ENCODE results near the gene ZBTB8OS.
"Not testable (repeated sequence)": the region's sequence is repeated elsewhere in the genome, so short reads cannot be mapped to it uniquely, and the experiment has no call there.

ZBTB8OS gene
- 27.4 to 46.2 (median 35.8) reads per million in 9 experiments for total RNA-seq

GRCh38 chr1:32650248-32650751 lies at the start of gene ZBTB8OS:
TSS of gene ZBTB8OS (minus strand) at chr1:32650550. CDS start at chr1:32650529, 21 bp downstream.
- DNase-seq (peak; percentile 85 to 88 (median 86)), ATAC-seq (replicated peaks) (peak; percentile 72)
- no peaks in the 10 kb centered on the region for H3K27me3 Mint-ChIP-seq
- H3K4me1 Mint-ChIP-seq (ENCODE audit: low read depth in 2 of 2): peaks cover 31 to 59% of the 10 kb centered on the region in 2 donors
- peak within 1 kb of the TSS; percentile 87 to 88 for H3K4me3 Mint-ChIP-seq
- H3K9me3 Mint-ChIP-seq: no peaks in the 10 kb centered on the region
- H3K36me3 Mint-ChIP-seq (ENCODE audit: insufficient read depth): peaks cover 77% of the 10 kb centered on the region
- peak within 1 kb of the TSS; percentile 96 to 98 for H3K27ac Mint-ChIP-seq

- not testable (repeated sequence) for H3K36me3 Mint-ChIP-seq (ENCODE audit: insufficient read depth); H3K9me3 Mint-ChIP-seq
Observed at GRCh38 chr1:32696996-32697395, 46.6 kb upstream of the ZBTB8OS start.

GRCh38 chr1:32696041-32696440 lies 45.7 kb upstream of the ZBTB8OS start:
- peaks cover 0 to 3% of the 10 kb centered on the region in 2 donors for H3K4me1 Mint-ChIP-seq (ENCODE audit: low read depth in 2 of 2)
- no peak overlapping the region for H3K27ac Mint-ChIP-seq
- DNase-seq (no peak), ATAC-seq (replicated peaks) (no peak)
- H3K9me3 Mint-ChIP-seq: no peaks in the 10 kb centered on the region
- peaks cover 3% of the 10 kb centered on the region for H3K36me3 Mint-ChIP-seq (ENCODE audit: insufficient read depth)
- no peak overlapping the region for H3K4me3 Mint-ChIP-seq
- H3K27me3 Mint-ChIP-seq: peaks cover 2 to 8% of the 10 kb centered on the region in 2 donors

More at GRCh38 chr1:32696996-32697395, 46.6 kb upstream of the ZBTB8OS start:
- ATAC-seq (replicated peaks); H3K27ac Mint-ChIP-seq; H3K4me3 Mint-ChIP-seq; DNase-seq; H3K4me1 Mint-ChIP-seq (ENCODE audit: low read depth in 2 of 2): not testable (repeated sequence)
- peaks cover 12 to 15% of the 10 kb centered on the region in 2 donors for H3K27me3 Mint-ChIP-seq

GRCh38 chr1:32695098-32695904 lies 45.0 kb upstream of the ZBTB8OS start:
- Mint-ChIP-seq H3K9me3 (no peaks in the 10 kb centered on the region), H3K27ac (peak overlapping the region in 1 of 2 donors; percentile 15), H3K4me1 (ENCODE audit: low read depth in 2 of 2) (peaks cover 0 to 3% of the 10 kb centered on the region in 2 donors), H3K36me3 (ENCODE audit: insufficient read depth) (peaks cover 3% of the 10 kb centered on the region), H3K4me3 (no peak overlapping the region), H3K27me3 (peaks cover 0 to 6% of the 10 kb centered on the region in 2 donors)
- DNase-seq: no peak
- ATAC-seq (replicated peaks): no peak

- H3K4me3 Mint-ChIP-seq: no peak overlapping the region
Observed at GRCh38 chr1:32693455-32694174, 43.3 kb upstream of the ZBTB8OS start.

GRCh38 chr1:32686387-32686786 lies 36.0 kb upstream of the ZBTB8OS start:
- H3K36me3 Mint-ChIP-seq (ENCODE audit: insufficient read depth): peaks cover 37% of the 10 kb centered on the region
- no peak for DNase-seq
- no peaks in the 10 kb centered on the region for H3K9me3 Mint-ChIP-seq
- H3K4me1 Mint-ChIP-seq (ENCODE audit: low read depth in 2 of 2): no peaks in the 10 kb centered on the region
- H3K27ac Mint-ChIP-seq: peak overlapping the region in 1 of 2 donors; percentile 90
- H3K4me3 Mint-ChIP-seq: no peak overlapping the region
- no peak for ATAC-seq (replicated peaks)
- no peaks in the 10 kb centered on the region for H3K27me3 Mint-ChIP-seq

More at GRCh38 chr1:32693455-32694174, 43.3 kb upstream of the ZBTB8OS start:
- ATAC-seq (replicated peaks): no peak
- H3K9me3 Mint-ChIP-seq: no peaks in the 10 kb centered on the region
- H3K36me3 Mint-ChIP-seq (ENCODE audit: insufficient read depth): peaks cover 3% of the 10 kb centered on the region
- H3K4me1 Mint-ChIP-seq (ENCODE audit: low read depth in 2 of 2): peaks cover 0 to 3% of the 10 kb centered on the region in 2 donors
- DNase-seq: no peak
- H3K27me3 Mint-ChIP-seq: no peaks in the 10 kb centered on the region
- no peak overlapping the region for H3K27ac Mint-ChIP-seq

GRCh38 chr1:32685498-32685897 lies 35.1 kb upstream of the ZBTB8OS start:
- no peaks in the 10 kb centered on the region for H3K9me3 Mint-ChIP-seq
- peak overlapping the region in 1 of 2 donors; percentile 90 for H3K27ac Mint-ChIP-seq
- ATAC-seq (replicated peaks) (no peak), DNase-seq (no peak)
- no peaks in the 10 kb centered on the region for H3K27me3 Mint-ChIP-seq
- H3K4me3 Mint-ChIP-seq: no peak overlapping the region
- H3K4me1 Mint-ChIP-seq (ENCODE audit: low read depth in 2 of 2): no peaks in the 10 kb centered on the region
- H3K36me3 Mint-ChIP-seq (ENCODE audit: insufficient read depth): peaks cover 45% of the 10 kb centered on the region

- no peak for ATAC-seq (replicated peaks)
- DNase-seq: no peak
- Mint-ChIP-seq H3K27me3 (no peaks in the 10 kb centered on the region), H3K4me3 (no peak overlapping the region), H3K4me1 (ENCODE audit: low read depth in 2 of 2) (no peaks in the 10 kb centered on the region), H3K9me3 (no peaks in the 10 kb centered on the region), H3K36me3 (ENCODE audit: insufficient read depth) (peaks cover 57% of the 10 kb centered on the region), H3K27ac (peak overlapping the region; percentile 68 to 78)
Observed at GRCh38 chr1:32684167-32684811, 33.9 kb upstream of the ZBTB8OS start.

GRCh38 chr1:32683397-32683796 lies 33.0 kb upstream of the ZBTB8OS start:
- no peaks in the 10 kb centered on the region for H3K9me3 Mint-ChIP-seq
- peak overlapping the region; percentile 68 to 78 for H3K27ac Mint-ChIP-seq
- H3K4me1 Mint-ChIP-seq (ENCODE audit: low read depth in 2 of 2): no peaks in the 10 kb centered on the region
- H3K27me3 Mint-ChIP-seq: no peaks in the 10 kb centered on the region
- no peak for ATAC-seq (replicated peaks)
- peaks cover 63% of the 10 kb centered on the region for H3K36me3 Mint-ChIP-seq (ENCODE audit: insufficient read depth)
- no peak for DNase-seq
- H3K4me3 Mint-ChIP-seq: no peak overlapping the region

- DNase-seq: no peak
- no peak for ATAC-seq (replicated peaks)
- H3K9me3 Mint-ChIP-seq: no peaks in the 10 kb centered on the region
- H3K27ac Mint-ChIP-seq: peak overlapping the region in 1 of 2 donors; percentile 61
- peaks cover 0 to 5% of the 10 kb centered on the region in 2 donors for H3K4me1 Mint-ChIP-seq (ENCODE audit: low read depth in 2 of 2)
- H3K27me3 Mint-ChIP-seq: no peaks in the 10 kb centered on the region
- H3K36me3 Mint-ChIP-seq (ENCODE audit: insufficient read depth): peaks cover 75% of the 10 kb centered on the region
- no peak overlapping the region for H3K4me3 Mint-ChIP-seq
Observed at GRCh38 chr1:32681999-32682398, 31.6 kb upstream of the ZBTB8OS start.

GRCh38 chr1:32681509-32681908 lies 31.2 kb upstream of the ZBTB8OS start:
- H3K4me3 Mint-ChIP-seq: no peak overlapping the region
- H3K9me3 Mint-ChIP-seq: no peaks in the 10 kb centered on the region
- DNase-seq: no peak
- H3K27me3 Mint-ChIP-seq: no peaks in the 10 kb centered on the region
- peaks cover 79% of the 10 kb centered on the region for H3K36me3 Mint-ChIP-seq (ENCODE audit: insufficient read depth)
- H3K27ac Mint-ChIP-seq: peak overlapping the region in 1 of 2 donors; percentile 61
- ATAC-seq (replicated peaks): no peak
- peaks cover 0 to 5% of the 10 kb centered on the region in 2 donors for H3K4me1 Mint-ChIP-seq (ENCODE audit: low read depth in 2 of 2)

GRCh38 chr1:32680642-32681041 lies 30.3 kb upstream of the ZBTB8OS start:
- Mint-ChIP-seq H3K4me1 (ENCODE audit: low read depth in 2 of 2) (peaks cover 0 to 5% of the 10 kb centered on the region in 2 donors), H3K36me3 (ENCODE audit: insufficient read depth) (peaks cover 84% of the 10 kb centered on the region), H3K27me3 (no peaks in the 10 kb centered on the region), H3K4me3 (no peak overlapping the region), H3K27ac (peak overlapping the region in 1 of 2 donors; percentile 32), H3K9me3 (no peaks in the 10 kb centered on the region)
- ATAC-seq (replicated peaks): no peak
- no peak for DNase-seq

GRCh38 chr1:32679993-32680392 lies 29.6 kb upstream of the ZBTB8OS start:
- H3K36me3 Mint-ChIP-seq (ENCODE audit: insufficient read depth): peaks cover 89% of the 10 kb centered on the region

More at GRCh38 chr1:32679993-32680392, 29.6 kb upstream of the ZBTB8OS start:
- H3K27me3 Mint-ChIP-seq; ATAC-seq (replicated peaks); DNase-seq; H3K4me1 Mint-ChIP-seq (ENCODE audit: low read depth in 2 of 2); H3K9me3 Mint-ChIP-seq; H3K4me3 Mint-ChIP-seq: not testable (repeated sequence)
- peak overlapping the region in 1 of 2 donors; percentile 32 for H3K27ac Mint-ChIP-seq

Data from effector memory CD8-positive, alpha-beta T cell (primary cell).